GM12878 (cell line): ENCODE data around the gene ACSF3. TPM values are rescaled to one million over a fixed set of nuclear protein-coding genes. Genes with fewer than 3 reads are reported as not detected.

ENCODE experiments used
- ATAC-seq: fragments of 200-7000 bp; cut with Tn5 transposase; 3 replicates; pipeline ENCODE4 v1.9.1; 2020; ENCODE audit warnings: mild to moderate bottlenecking, moderate library complexity
- BruUV-seq: library from RNA; stranded (reverse); fragments of 400-500 nt; replicated peaks from 2 replicates; lab custom pipeline; 2021; lab: Mats Ljungman, UMichigan
- CTCF ChIA-PET: fragments of 300-600 bp; sonication (Branson Sonifier 250); formaldehyde crosslinking; extraction: SDS; loops from one replicate; lab custom pipeline; 2021; ENCODE audit warnings: inconsistent platforms; lab: Yijun Ruan, JAX
- POLR2A ChIA-PET: fragments of 350-600 bp; formaldehyde crosslinking; extraction: SDS; loops from one replicate; lab custom pipeline; 2021; ENCODE audit warnings: inconsistent platforms; lab: Charles Lee
- RAD21 ChIA-PET: fragments of 300-600 bp; sonication (Branson Sonifier 250); formaldehyde crosslinking; loops from one replicate; lab custom pipeline; 2023; ENCODE audit warnings: antibody characterized with exemption; ENCODE audit not compliant: unreplicated experiment; lab: Charles Lee
- SMC1A ChIA-PET: fragments of 300-600 bp; sonication (Branson Sonifier 250); formaldehyde crosslinking; loops from one replicate; lab custom pipeline; 2023; ENCODE audit not compliant: unreplicated experiment, uncharacterized antibody; lab: Charles Lee
- DNase-seq: peaks from one replicate; pipeline ENCODE4 v3.0.0-alpha.2; 2011; ENCODE audit warnings: low read depth, low spot score
- FAIRE-seq: peaks from 3 replicates; lab custom pipeline; 2011; peaks lifted over from hg19 to GRCh38; lab: Jason Lieb, UNC
- H2AFZ ChIP-seq: 2 replicates; pipeline ENCODE4 v1.6.0; 2011; ENCODE audit warnings: low read depth, low read length, control low read depth; ENCODE audit not compliant: control insufficient read depth
- H3K27ac ChIP-seq: 2 replicates; pipeline ENCODE4 v1.5.1; 2011; ENCODE audit warnings: control low read depth; ENCODE audit not compliant: control insufficient read depth, insufficient read depth
- H3K27me3 ChIP-seq, 2 experiments: replicated peaks in 1 of 2; 2 replicates each; pipeline versions ENCODE4 v1.6.0 to v1.6.1; 2011; ENCODE audit warnings: low read length in 1 of 2; ENCODE audit not compliant: control insufficient read depth in 2 of 2, insufficient read depth in 2 of 2
- H3K36me3 ChIP-seq, 2 experiments: 2 replicates each; pipeline ENCODE4 v1.5.1; 2011; ENCODE audit warnings: low read length in 1 of 2; ENCODE audit not compliant: control insufficient read depth in 2 of 2, insufficient read depth in 2 of 2
- H3K4me1 ChIP-seq: 2 replicates; pipeline ENCODE4 v1.6.1; 2011; ENCODE audit warnings: mild to moderate bottlenecking, low read length, moderate library complexity, mixed read lengths; ENCODE audit not compliant: control insufficient read depth, insufficient read depth
- H3K4me2 ChIP-seq: 2 replicates; pipeline ENCODE4 v1.6.0; 2011; ENCODE audit warnings: control low read depth; ENCODE audit not compliant: control insufficient read depth, insufficient read depth
- H3K4me3 ChIP-seq: fragments of 200-600 bp; sonication (generic); 2 replicates; pipeline ENCODE4 v1.5.1; 2016
- H3K79me2 ChIP-seq: 2 replicates; pipeline ENCODE4 v1.6.0; 2011; ENCODE audit warnings: low read length; ENCODE audit not compliant: control insufficient read depth, insufficient read depth
- H3K9ac ChIP-seq: 2 replicates; pipeline ENCODE4 v1.8.0; 2011; ENCODE audit warnings: low read length, control low read depth, mixed read lengths; ENCODE audit not compliant: control insufficient read depth, insufficient read depth
- H3K9me3 ChIP-seq: replicated peaks from 3 replicates; pipeline ENCODE4 v1.5.1; 2011; ENCODE audit warnings: mild to moderate bottlenecking, low read length; ENCODE audit not compliant: control insufficient read depth, insufficient read depth
- H4K20me1 ChIP-seq: 2 replicates; pipeline ENCODE4 v1.6.0; 2011; ENCODE audit not compliant: control insufficient read depth, insufficient read depth
- ESRRA ChIP-seq: IDR thresholded peaks from 2 replicates; pipeline ENCODE4 v1.6.1; 2012; ENCODE audit warnings: mild to moderate bottlenecking, low read length, improper control_type of control experiment
- HDGF ChIP-seq: fragments of 450-650 bp; IDR thresholded peaks from 2 replicates; pipeline ENCODE4 v1.6.1; 2016; ENCODE audit warnings: antibody characterized with exemption
- KLF5 ChIP-seq: fragments of 450-650 bp; IDR thresholded peaks from 2 replicates; pipeline ENCODE4 v1.6.1; 2014; ENCODE audit warnings: mild to moderate bottlenecking; ENCODE audit not compliant: partially characterized antibody
- NFYB ChIP-seq: IDR thresholded peaks from 2 replicates; pipeline ENCODE4 v1.6.1; 2011; ENCODE audit warnings: low read depth, mild to moderate bottlenecking, low read length, improper control_type of control experiment, moderate library complexity; ENCODE audit not compliant: insufficient read depth
- PKNOX1 ChIP-seq: fragments of 450-650 bp; IDR thresholded peaks from 2 replicates; pipeline ENCODE4 v1.6.1; 2016; ENCODE audit warnings: mild to moderate bottlenecking
- ZNF622 ChIP-seq: fragments of 450-650 bp; IDR thresholded peaks from 2 replicates; pipeline ENCODE4 v1.6.1; 2017; ENCODE audit warnings: mild to moderate bottlenecking, inconsistent platforms
- ZSCAN29 ChIP-seq: fragments of 450-650 bp; IDR thresholded peaks from 2 replicates; pipeline ENCODE4 v1.6.1; 2017; ENCODE audit warnings: mild to moderate bottlenecking, moderate library complexity
- WGBS: methylation state at CpG from one replicate; pipeline ENCODE4 v1.1.6; 2016; ENCODE audit warnings: low lambda C conversion rate; ENCODE audit not compliant: insufficient replicate concordance, insufficient coverage; ENCODE audit errors: missing lambda C conversion rate; 5-methylcytosine and 5-hydroxymethylcytosine counted together
- in situ Hi-C: fragments of 300-500 bp; cut with MboI; formaldehyde crosslinking; loops from 9 replicates; pipeline ENCODE4 v1.14.3; 2018; ENCODE audit warnings: mixed read lengths
- intact Hi-C: fragments of 100-400 bp; cut with micrococcal nuclease; formaldehyde crosslinking; loops from one replicate; pipeline ENCODE4 v1.14.2; 2022; ENCODE audit not compliant: unreplicated experiment
- polyA plus RNA-seq, 11 experiments: library from polyadenylated mRNA; depleted of rRNA in 4 of 11; unstranded in 6 of 11; stranded (reverse) in 5 of 11; fragments of >200 nt; fragmentation: Nextera tagmentation in 4 of 11; fragmentation: Illumina TruSeq in 1 of 11; extraction: Ambion mirVana in 4 of 11; extraction: Trizol in 1 of 11; gene quantifications; 1 replicate in 1 of 11; 2 replicates in 10 of 11; pipeline versions ENCODE4 v1.2.1 to v1.2.3, GENCODE V29; 2011 to 2016; ENCODE audit warnings: inconsistent platforms in 2 of 11, missing spikeins in 2 of 11, low read depth in 1 of 11
- total RNA-seq, 4 experiments: library from RNA; depleted of rRNA in 3 of 4; stranded (reverse); fragments of >200 nt in 3 of 4; fragmentation: Illumina TruSeq in 1 of 4; extraction: Trizol in 1 of 4; gene quantifications; 2 replicates each; pipeline versions ENCODE4 v1.2.1 to v1.2.3, GENCODE V29; 2013 to 2021

Gene ACSF3
- total and polyA plus RNA-seq, 10 of the 15 experiments (the other 5 are each of a cell fraction or from before 2014, with no cell fraction given): 1.0 to 44.4 (median 25.8) TPM

GRCh38 chr16:89058812-89059211 lies 34.8 kb upstream of the ACSF3 start:
- Histone ChIP-seq H3K9ac (no peak overlapping the region), H3K9me3 (no peaks in the 10 kb centered on the region), H3K79me2 (no peaks in the 10 kb centered on the region), H3K27ac (no peak overlapping the region), H2AFZ (no peak overlapping the region), H3K27me3 (no peaks in the 10 kb centered on the region), H3K4me3 (no peak overlapping the region), H3K36me3 (no peaks in the 10 kb centered on the region), H3K4me2 (no peak overlapping the region), H3K4me1 (peaks cover 33% of the 10 kb centered on the region), H4K20me1 (no peaks in the 10 kb centered on the region)
- no TSS peak for BruUV-seq
- TF ChIP-seq ESRRA (no peak), HDGF (no peak), ZNF622 (no peak), ZSCAN29 (no peak), KLF5 (no peak), PKNOX1 (no peak), NFYB (no peak)
- ChIA-PET RAD21 (no interaction called here), CTCF (no interaction called here), POLR2A (interaction anchor here (0.7 kb wide), 1 partner anchor 82 kb away, joined by 3 read pairs; the partner anchor contains the start of gene CBFA2T3), SMC1A (no interaction called here)
- DNase-seq (no peak), ATAC-seq (no peak), FAIRE-seq (no peak)
- 88% methylated on average over 9 of the region's 9 CpGs for WGBS
- in situ Hi-C loops (no loop called here), intact Hi-C loops (no loop called here)
